Heart left ventricle (tissue), 13 donors: Measurements from ENCODE around the gene MAP1LC3B.
"Not testable (repeated sequence)": the region's sequence is repeated elsewhere in the genome, so short reads cannot be mapped to it uniquely, and the experiment has no call there.

ENCODE experiments used
- CTCF ChIP-seq, 12 donors: fragments of 200-600 bp; sonication (generic) in 4 of 12; IDR thresholded peaks; one replicate each; pipeline versions ENCODE4 v1.5.0 to v1.8.0; 2018 to 2022; ENCODE audit warnings: antibody characterized with exemption in 12 of 12, mild to moderate bottlenecking in 5 of 12
- POLR2A ChIP-seq, 2 donors: fragments of 450-650 bp; IDR thresholded peaks; one replicate each; pipeline ENCODE4 v1.6.1; 2017; ENCODE audit warnings: antibody characterized with exemption in 2 of 2, mild to moderate bottlenecking in 2 of 2, moderate library complexity in 2 of 2
- donor health status: ischemic (EF 13 %, LVEDD 7.1; RV severe dilation, severe dysfunction).
- donor health status: DM: no; HTN: yes; CAD: no.
- donor health status: DM: no; HTN: no; CAD: no.
- donor health status: ischemic (EF 25% LVEDD 6.9; RV normal size, moderate dysfunction).
- donor health status: ischemic (EF 25% LVEDD 5.7; RV mildly dilated, moderate dysfunction).
- donor health status: ischemic (EF 35%, LVEDD 5.7; RV mildly dilated, moderate dysfunction).
- donor health status: nonischemic (EF 11% LVEDD 7.7; RV severe dilation, severe dysfunction).
- donor health status: DM: yes; HTN: yes; CAD: no.
- donor health status: PGD.
- donor health status: ischemic (EF 29% LVEDD 5.4; RV normal size, mild dysfunction).
- donor health status: nonischemic (EF 23%, LVEDD 6.1; RV moderate dilation, normal function).

- TF ChIP-seq CTCF, POLR2A (IDR thresholded peaks at IDR 0.05): not testable (repeated sequence)
Observed at GRCh38 chr16:87362828-87363559, 29.1 kb upstream of the MAP1LC3B start.
